Endothelial cell of umbilical vein (primary cell): ENCODE data around the gene CRP. TPM values are rescaled to one million over a fixed set of nuclear protein-coding genes. Genes with fewer than 3 reads are reported as not detected.
A peak's percentile ranks its signal among the peaks of the same experiment; 100 is the strongest.

Source experiments
- Bru-seq: library from RNA; stranded (reverse); fragments of 400-500 nt; gene quantifications from one replicate; lab custom pipeline; 2021; lab: Mats Ljungman, UMichigan
- BruChase-seq, 2 experiments: library from RNA; stranded (reverse); fragments of 400-500 nt; gene quantifications; one replicate each; lab custom pipeline; 2021; lab: Mats Ljungman, UMichigan
- BruUV-seq: library from RNA; stranded (reverse); fragments of 400-500 nt; replicated peaks from 2 replicates; lab custom pipeline; 2021; lab: Mats Ljungman, UMichigan
- CTCF ChIA-PET: fragments of 300-600, 350-600 bp; sonication (Branson Sonifier 250); formaldehyde crosslinking; loops from one replicate; lab custom pipeline; 2021; ENCODE audit warnings: antibody characterized with exemption, inconsistent platforms; lab: Charles Lee
- POLR2A ChIA-PET: fragments of 300-600, 350-600 bp; sonication (Branson Sonifier 250); formaldehyde crosslinking; loops from one replicate; lab custom pipeline; 2021; ENCODE audit warnings: antibody characterized with exemption, inconsistent platforms; lab: Charles Lee
- DNase-seq: peaks from one replicate; pipeline ENCODE4 v3.0.0-alpha.2; 2011; ENCODE audit warnings: low read depth, low spot score
- FAIRE-seq: peaks from 2 replicates; lab custom pipeline; 2011; peaks lifted over from hg19 to GRCh38; lab: Jason Lieb, UNC
- H2AFZ ChIP-seq: 2 replicates; pipeline ENCODE4 v1.6.0; 2012; ENCODE audit warnings: low read depth, low read length, control low read depth, inconsistent platforms
- H3K27ac ChIP-seq: 2 replicates; pipeline ENCODE4 v1.5.1; 2011; ENCODE audit warnings: low read depth, mild to moderate bottlenecking, control low read depth, low read length, moderate library complexity; ENCODE audit not compliant: insufficient read depth
- H3K27me3 ChIP-seq, 2 experiments: 2 replicates each; pipeline versions ENCODE4 v1.6.0 to v1.6.1; 2011; ENCODE audit warnings: low read length in 2 of 2, mixed read lengths in 1 of 2; ENCODE audit not compliant: control insufficient read depth in 2 of 2, insufficient read depth in 2 of 2
- H3K36me3 ChIP-seq, 2 experiments: 2 replicates in 1 of 2; 3 replicates in 1 of 2; pipeline ENCODE4 v1.5.1; 2011; ENCODE audit warnings: low read length in 2 of 2, mild to moderate bottlenecking in 1 of 2, moderate library complexity in 1 of 2; ENCODE audit not compliant: control insufficient read depth in 2 of 2, insufficient read depth in 2 of 2; ENCODE audit errors: extremely low read depth in 1 of 2
- H3K4me1 ChIP-seq: 3 replicates; pipeline ENCODE4 v1.5.1; 2011; ENCODE audit warnings: mild to moderate bottlenecking, low read length; ENCODE audit not compliant: control insufficient read depth, insufficient read depth; ENCODE audit errors: extremely low read depth
- H3K4me2 ChIP-seq: 2 replicates; pipeline ENCODE4 v1.6.1; 2011; ENCODE audit warnings: low read length, control low read depth, mixed read lengths; ENCODE audit not compliant: insufficient read depth
- H3K4me3 ChIP-seq, 3 experiments: fragments of 200-600 bp in 1 of 3; sonication (generic), shearing (Covaris generic) in 1 of 3; replicated peaks in 1 of 3; 2 replicates each; pipeline ENCODE4 v1.5.1; 2011 to 2016; ENCODE audit warnings: control low read depth in 3 of 3, low read length in 3 of 3, mild to moderate bottlenecking in 2 of 3, inconsistent platforms in 1 of 3, low read depth in 1 of 3, moderate library complexity in 1 of 3; ENCODE audit not compliant: insufficient read depth in 1 of 3
- H3K79me2 ChIP-seq: 2 replicates; pipeline ENCODE4 v1.6.0; 2012; ENCODE audit warnings: low read length, inconsistent platforms; ENCODE audit not compliant: control insufficient read depth, insufficient read depth
- H3K9ac ChIP-seq: replicated peaks from 2 replicates; pipeline ENCODE3; 2011; ENCODE audit warnings: low read length, control low read depth; ENCODE audit not compliant: insufficient read depth; ENCODE audit errors: extremely low read depth
- H3K9me1 ChIP-seq: replicated peaks from 3 replicates; pipeline ENCODE4 v1.6.0; 2011; ENCODE audit warnings: mild to moderate bottlenecking, low read length; ENCODE audit not compliant: control insufficient read depth, insufficient read depth; ENCODE audit errors: extremely low read depth
- H3K9me3 ChIP-seq: replicated peaks from 2 replicates; pipeline ENCODE4 v1.5.1; 2012; ENCODE audit warnings: low read length, inconsistent platforms; ENCODE audit not compliant: control insufficient read depth, insufficient read depth
- H4K20me1 ChIP-seq: replicated peaks from 2 replicates; pipeline ENCODE3; 2011; ENCODE audit warnings: mild to moderate bottlenecking, low read length; ENCODE audit not compliant: control insufficient read depth, insufficient read depth; ENCODE audit errors: extremely low read depth
- EZH2 ChIP-seq: IDR thresholded peaks from 2 replicates; pipeline ENCODE4 v1.6.1; 2012; ENCODE audit warnings: borderline replicate concordance, low read depth, mild to moderate bottlenecking, moderate library complexity, low read length, inconsistent platforms; ENCODE audit not compliant: severe bottlenecking
- FOS ChIP-seq: IDR thresholded peaks from 2 replicates; pipeline ENCODE4 v1.6.1; 2011; ENCODE audit warnings: mild to moderate bottlenecking, low read length, moderate library complexity, borderline replicate concordance; ENCODE audit not compliant: insufficient read depth
- GATA2 ChIP-seq: IDR thresholded peaks from 2 replicates; pipeline ENCODE4 v1.7.0; 2011; ENCODE audit warnings: low read depth, mild to moderate bottlenecking, moderate library complexity, mixed read lengths, low read length; ENCODE audit not compliant: insufficient read length, insufficient read depth
- MYC ChIP-seq: IDR thresholded peaks from one replicate; pipeline ENCODE4 v1.6.1; 2011; ENCODE audit warnings: mild to moderate bottlenecking, low read depth, low read length
- POLR2A ChIP-seq: IDR thresholded peaks from 2 replicates; pipeline ENCODE4 v1.6.1; 2012; ENCODE audit warnings: low read depth, mild to moderate bottlenecking, control low read depth, low read length
- POLR2AphosphoS5 ChIP-seq: IDR thresholded peaks from 2 replicates; pipeline ENCODE4 v1.6.1; 2012; ENCODE audit warnings: low read depth, mild to moderate bottlenecking, control low read depth, low read length, moderate library complexity; ENCODE audit not compliant: insufficient read depth
- dilution Hi-C: fragments of 300-500 bp; cut with MboI; formaldehyde crosslinking; loops from one replicate; pipeline ENCODE4 v1.15.0; 2019; ENCODE audit warnings: low sequenced_read_pairs; ENCODE audit not compliant: extremely low pct_ligation_motif_present
- intact Hi-C: fragments of 100-400 bp; cut with micrococcal nuclease; formaldehyde crosslinking; loops from one replicate; pipeline ENCODE4 v1.10.0; 2022
- long read RNA-seq: library from polyadenylated mRNA; stranded (forward); transcript quantifications from one replicate; pipeline ENCODE4 v2.0.0, GENCODE V29; 2021
- polyA minus RNA-seq, 3 experiments: library from RNA; depleted of rRNA, polyadenylated mRNA; stranded (reverse); fragments of >200 nt; gene quantifications; 1 replicate in 1 of 3; 2 replicates in 2 of 3; pipeline ENCODE4 v1.2.3, GENCODE V29; 2011
- polyA plus RNA-seq, 4 experiments: library from polyadenylated mRNA; depleted of rRNA in 3 of 4; stranded (reverse) in 3 of 4; unstranded in 1 of 4; fragments of >200 nt; gene quantifications; 2 replicates each; pipeline versions ENCODE4 v1.2.1 to v1.2.3, GENCODE V29; 2011 to 2012; ENCODE audit warnings: missing spikeins in 1 of 4
- total RNA-seq: library from RNA; stranded (reverse); gene quantifications from 2 replicates; pipeline ENCODE4 v1.2.3, GENCODE V29; 2021
- TF ChIP-seq, protein P1 (sequence below): IDR thresholded peaks from 2 replicates; pipeline ENCODE4 v1.6.1; 2011; ENCODE audit not compliant: insufficient read depth, insufficient read length
- TF ChIP-seq, protein P2 (sequence below), 2 donors: IDR thresholded peaks; 1 replicate in 1 of 2; 2 replicates in 1 of 2; pipeline ENCODE4 v1.5.1; 2011; ENCODE audit warnings: low read length in 2 of 2, mild to moderate bottlenecking in 2 of 2, moderate library complexity in 2 of 2, control low read depth in 1 of 2, inconsistent platforms in 1 of 2, low read depth in 1 of 2; ENCODE audit not compliant: insufficient read depth in 1 of 2; ENCODE audit errors: extremely low read depth in 1 of 2

CRP gene, protein sequence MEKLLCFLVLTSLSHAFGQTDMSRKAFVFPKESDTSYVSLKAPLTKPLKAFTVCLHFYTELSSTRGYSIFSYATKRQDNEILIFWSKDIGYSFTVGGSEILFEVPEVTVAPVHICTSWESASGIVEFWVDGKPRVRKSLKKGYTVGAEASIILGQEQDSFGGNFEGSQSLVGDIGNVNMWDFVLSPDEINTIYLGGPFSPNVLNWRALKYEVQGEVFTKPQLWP
- total RNA-seq (not detected in 2 replicates), polyA plus RNA-seq (not detected in 2 replicates), polyA minus RNA-seq (not detected in 2 replicates), Bru-seq, nascent RNA (not detected), BruChase-seq, experiment 1, labeled RNA remaining after a 6-hour chase (percentile 55 among the genes with signal in this experiment), BruChase-seq, experiment 2, labeled RNA remaining after a 2-hour chase (percentile 35 among the genes with signal in this experiment)
- polyA plus RNA-seq (2011; cell fraction: cytosol; rRNA removed), result not detected in 2 replicates
- polyA plus RNA-seq (2011; cell fraction: nucleus; rRNA removed), result 0.15 and 0.46 TPM in 2 replicates
- polyA plus RNA-seq (2012), result not detected in 2 replicates
- polyA minus RNA-seq (2011; cell fraction: cytosol; rRNA and poly(A)+ RNA removed), result not detected
- not detected in 2 replicates for polyA minus RNA-seq (2011; cell fraction: nucleus; rRNA and poly(A)+ RNA removed)
- long read RNA-seq, result 0 reads

DNA sequence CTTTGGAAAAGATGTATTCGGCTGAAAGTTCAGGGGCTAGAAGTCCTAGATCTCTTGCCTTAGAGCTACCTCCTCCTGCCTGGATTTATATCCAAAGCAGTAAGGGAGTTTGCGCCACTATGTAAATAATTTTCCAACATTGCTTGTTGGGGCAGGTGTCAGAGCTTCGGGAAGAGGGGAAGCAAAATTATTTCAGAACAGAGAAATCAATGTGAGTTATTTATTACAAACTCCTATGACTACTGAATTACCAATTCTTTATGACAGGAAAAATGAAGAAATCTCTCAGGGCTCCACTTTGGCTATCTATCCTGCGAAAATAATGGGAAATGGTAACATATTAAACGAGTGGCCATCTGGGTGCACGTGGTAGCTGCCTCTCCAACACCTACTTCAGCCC is at the start of gene CRP:
CRP (minus strand) TSS at position 61 of the 400 bp plus-strand sequence. CDS start 104 bp downstream, outside the sequence.
- no TSS peak for BruUV-seq
- Histone ChIP-seq H2AFZ (no peak within 1 kb of the TSS), H3K4me2 (no peak within 1 kb of the TSS), H3K4me1 (no peaks in the 10 kb centered on the region), H3K9ac (no peak within 1 kb of the TSS), H3K4me3 (no peak within 1 kb of the TSS), H3K9me1 (no peaks in the 10 kb centered on the region), H3K9me3 (no peaks in the 10 kb centered on the region), H3K27me3 (no peaks in the 10 kb centered on the region), H3K27ac (no peak within 1 kb of the TSS), H4K20me1 (no peaks in the 10 kb centered on the region), H3K36me3 (no peaks in the 10 kb centered on the region), H3K79me2 (no peaks in the 10 kb centered on the region)
- dilution Hi-C loops, result no loop called here
- ChIA-PET CTCF (no interaction called here), POLR2A (no interaction called here)
- DNase-seq (no peak), FAIRE-seq (no peak)
- TF ChIP-seq POLR2A (no peak), EZH2 (no peak), POLR2AphosphoS5 (no peak), FOS (no peak), GATA2 (no peak), MYC (no peak)
- TF ChIP-seq, protein P1, sequence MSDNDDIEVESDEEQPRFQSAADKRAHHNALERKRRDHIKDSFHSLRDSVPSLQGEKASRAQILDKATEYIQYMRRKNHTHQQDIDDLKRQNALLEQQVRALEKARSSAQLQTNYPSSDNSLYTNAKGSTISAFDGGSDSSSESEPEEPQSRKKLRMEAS, result no peak
- TF ChIP-seq, protein P2, sequence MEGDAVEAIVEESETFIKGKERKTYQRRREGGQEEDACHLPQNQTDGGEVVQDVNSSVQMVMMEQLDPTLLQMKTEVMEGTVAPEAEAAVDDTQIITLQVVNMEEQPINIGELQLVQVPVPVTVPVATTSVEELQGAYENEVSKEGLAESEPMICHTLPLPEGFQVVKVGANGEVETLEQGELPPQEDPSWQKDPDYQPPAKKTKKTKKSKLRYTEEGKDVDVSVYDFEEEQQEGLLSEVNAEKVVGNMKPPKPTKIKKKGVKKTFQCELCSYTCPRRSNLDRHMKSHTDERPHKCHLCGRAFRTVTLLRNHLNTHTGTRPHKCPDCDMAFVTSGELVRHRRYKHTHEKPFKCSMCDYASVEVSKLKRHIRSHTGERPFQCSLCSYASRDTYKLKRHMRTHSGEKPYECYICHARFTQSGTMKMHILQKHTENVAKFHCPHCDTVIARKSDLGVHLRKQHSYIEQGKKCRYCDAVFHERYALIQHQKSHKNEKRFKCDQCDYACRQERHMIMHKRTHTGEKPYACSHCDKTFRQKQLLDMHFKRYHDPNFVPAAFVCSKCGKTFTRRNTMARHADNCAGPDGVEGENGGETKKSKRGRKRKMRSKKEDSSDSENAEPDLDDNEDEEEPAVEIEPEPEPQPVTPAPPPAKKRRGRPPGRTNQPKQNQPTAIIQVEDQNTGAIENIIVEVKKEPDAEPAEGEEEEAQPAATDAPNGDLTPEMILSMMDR (IDR thresholded peaks at IDR 0.05; ENCODE audit: extremely low read depth in 1 of 2, insufficient read depth in 1 of 2, low read depth in 1 of 2, low read length in 2 of 2), result no peak
- intact Hi-C loops, result no loop called here
